ENCODE results near the gene ST6GAL2.

Gene ST6GAL2

GRCh38 chr2:106825161-106825560 lies 60.8 kb downstream of the ST6GAL2 start:
- no peak for DNase-seq

DNA sequence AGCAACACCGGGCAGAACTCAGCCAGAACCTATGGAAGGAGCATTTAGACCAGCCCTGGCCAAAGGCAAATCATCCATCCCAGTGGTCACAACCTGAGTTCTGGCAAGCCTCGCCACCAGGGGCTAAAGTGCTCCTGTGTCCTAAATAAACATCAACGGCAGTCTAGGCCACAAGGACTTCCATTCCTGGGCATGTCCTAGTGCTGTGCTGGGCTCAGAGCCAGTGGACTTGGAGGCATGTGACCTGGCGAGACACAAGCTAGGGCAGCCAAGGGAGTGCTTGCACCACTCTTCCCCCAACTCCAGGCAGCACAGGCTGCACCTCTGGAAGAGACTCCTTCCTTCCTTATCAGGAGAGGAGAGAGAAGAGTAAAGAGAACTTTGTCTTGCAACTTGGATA lies 69.0 kb downstream of the ST6GAL2 start:
- DNase-seq = no peak

DNA sequence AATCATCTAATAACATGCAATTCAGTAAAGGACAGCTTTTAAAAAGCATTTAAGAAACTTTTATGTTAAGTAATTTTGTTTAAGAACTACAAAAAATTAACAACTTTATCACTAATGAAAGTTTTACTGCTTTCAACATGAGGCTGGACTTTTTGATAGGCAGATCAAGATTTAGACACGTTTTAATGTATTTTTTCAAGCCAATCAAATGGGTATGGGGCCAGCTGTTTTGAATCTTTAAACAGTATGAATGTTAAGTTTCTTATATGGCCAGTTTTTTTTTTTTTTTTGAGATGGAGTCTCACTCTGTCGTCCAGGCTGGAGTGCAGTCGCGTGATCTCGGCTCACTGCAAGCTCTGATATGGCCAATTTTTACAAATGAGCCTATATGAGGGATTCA lies 73.1 kb downstream of the ST6GAL2 start:
- no peak for DNase-seq

DNA sequence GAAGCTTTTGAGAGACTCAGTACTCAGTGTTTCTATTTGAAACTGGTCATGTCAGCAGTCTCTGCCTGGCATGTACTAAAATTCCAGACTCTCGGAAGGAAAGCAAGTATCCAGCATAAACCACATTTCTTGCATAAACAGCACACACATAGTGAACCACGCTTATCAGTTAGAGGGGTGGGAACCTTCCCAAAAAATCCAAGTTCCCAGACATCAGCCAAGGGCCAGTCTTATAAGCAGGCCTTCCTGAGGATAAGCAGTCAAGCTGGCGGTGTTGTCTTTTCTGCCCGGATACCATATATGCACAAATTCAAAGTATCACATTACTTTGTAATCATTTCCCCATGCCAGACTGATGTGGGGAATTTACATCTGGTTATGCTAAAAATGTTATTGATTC lies 73.6 kb downstream of the ST6GAL2 start:
- DNase-seq = no peak

GRCh38 chr2:106805716-106806115 lies 80.3 kb downstream of the ST6GAL2 start:
- DNase-seq = no peak

GRCh38 chr2:106804161-106804560 lies 81.8 kb downstream of the ST6GAL2 start:
- no peak for DNase-seq

- no peak for DNase-seq
These were observed 84.9 kb downstream of the ST6GAL2 start for GRCh38 chr2:106800976-106801655.

- DNase-seq = no peak
These were observed 85.8 kb downstream of the ST6GAL2 start for GRCh38 chr2:106800180-106800579.

DNA sequence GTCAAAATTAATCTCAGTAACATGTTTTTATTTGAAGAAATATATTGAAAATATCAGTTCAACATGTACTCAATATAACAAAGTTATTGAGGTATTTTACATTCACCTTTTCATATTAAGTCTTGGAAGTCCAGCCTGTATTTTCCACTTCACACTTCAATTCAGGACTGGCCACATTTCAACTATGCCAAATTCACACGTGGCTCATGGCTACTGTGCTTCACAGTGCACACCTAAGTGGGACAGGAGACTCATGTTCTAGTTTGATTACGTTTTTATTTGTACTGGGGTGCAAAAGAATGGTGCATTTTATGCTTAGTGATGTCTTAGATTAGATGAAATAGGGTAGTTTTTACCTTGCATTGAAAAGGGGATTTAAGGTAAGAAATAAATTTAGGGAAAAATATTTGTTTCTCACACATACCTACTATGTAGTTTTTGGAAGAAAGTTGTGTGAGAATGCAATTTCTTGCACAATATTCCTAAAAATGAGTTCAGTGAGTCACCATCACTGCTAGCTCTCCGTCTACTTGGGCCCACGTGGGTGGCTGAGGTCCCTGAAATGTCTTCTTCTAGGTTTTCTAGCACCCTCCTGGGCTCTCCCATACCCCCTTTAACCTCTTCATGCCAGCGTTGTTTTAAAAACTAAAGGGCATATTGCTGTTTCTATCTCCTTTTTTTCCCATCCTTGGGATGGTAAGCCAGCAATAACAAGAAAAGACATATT lies 87.0 kb downstream of the ST6GAL2 start:
- no peak for DNase-seq

- DNase-seq = no peak
These were observed 88.5 kb downstream of the ST6GAL2 start for GRCh38 chr2:106797494-106797893.

DNA sequence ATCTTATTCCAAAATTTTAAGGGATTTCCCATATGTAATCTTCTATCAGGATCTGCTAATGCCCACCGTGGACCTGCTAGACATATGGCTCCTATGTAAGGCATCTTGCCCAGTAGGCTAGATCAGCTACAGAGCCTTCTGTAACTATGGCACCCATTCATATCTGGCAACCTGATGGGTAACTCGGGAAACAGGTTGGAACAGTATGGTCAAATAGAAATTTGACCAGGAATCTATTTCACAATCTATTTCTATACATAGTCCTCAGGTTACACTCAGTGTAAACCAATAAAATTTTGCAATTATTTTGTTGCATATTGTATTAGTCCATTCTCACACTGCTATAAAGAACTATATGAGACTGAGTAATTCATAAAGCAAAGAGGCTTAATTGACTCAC lies 93.3 kb downstream of the ST6GAL2 start:
- no peak for DNase-seq

DNA sequence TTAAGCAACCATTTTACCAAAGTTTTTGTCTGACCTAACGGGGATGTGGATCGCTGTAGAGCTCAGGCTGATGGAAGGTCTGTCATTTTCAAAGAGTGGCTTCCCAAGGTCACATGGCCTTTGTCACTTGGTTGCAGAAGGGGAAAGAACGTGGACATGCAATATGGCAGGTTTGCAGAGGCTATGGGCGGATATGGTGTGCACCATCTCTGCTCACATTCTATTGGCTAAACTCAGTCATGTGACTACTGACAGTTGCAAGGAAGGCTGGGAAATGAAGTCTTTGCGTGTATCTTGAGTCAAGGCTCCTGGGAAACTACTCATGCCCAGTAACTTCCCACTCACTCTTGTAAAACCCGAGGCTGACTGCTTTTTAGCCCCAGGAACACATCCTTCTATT lies 96.8 kb downstream of the ST6GAL2 start:
- DNase-seq = no peak

GRCh38 chr2:106782681-106783080 lies 103.3 kb downstream of the ST6GAL2 start:
- no peak for DNase-seq

- DNase-seq = no peak
These were observed 104.8 kb downstream of the ST6GAL2 start for GRCh38 chr2:106781196-106781595.

DNA sequence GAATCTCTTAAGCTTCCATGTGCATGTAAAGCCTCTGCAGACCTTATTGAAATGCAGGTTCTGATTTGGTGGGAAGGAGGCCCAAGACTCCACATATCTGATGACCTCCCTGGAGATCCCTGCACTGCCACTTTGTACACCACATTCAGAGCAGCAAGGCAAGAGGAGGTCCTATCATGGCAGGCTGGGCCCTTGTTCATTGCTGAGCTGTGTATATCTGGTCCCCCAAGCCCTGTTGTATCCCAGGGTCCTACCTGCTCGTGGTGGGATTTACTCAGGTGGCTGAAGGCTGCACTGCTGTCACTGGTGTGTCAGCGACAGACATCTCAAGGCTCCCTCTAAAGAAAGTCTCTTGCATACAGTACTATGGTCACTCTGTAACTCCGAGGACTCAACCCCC lies 114.2 kb downstream of the ST6GAL2 start:
- no peak for DNase-seq

GRCh38 chr2:106770986-106771385 lies 115.0 kb downstream of the ST6GAL2 start:
- no peak for DNase-seq

GRCh38 chr2:106764614-106765013 lies 121.4 kb downstream of the ST6GAL2 start:
- no peak for DNase-seq

DNA sequence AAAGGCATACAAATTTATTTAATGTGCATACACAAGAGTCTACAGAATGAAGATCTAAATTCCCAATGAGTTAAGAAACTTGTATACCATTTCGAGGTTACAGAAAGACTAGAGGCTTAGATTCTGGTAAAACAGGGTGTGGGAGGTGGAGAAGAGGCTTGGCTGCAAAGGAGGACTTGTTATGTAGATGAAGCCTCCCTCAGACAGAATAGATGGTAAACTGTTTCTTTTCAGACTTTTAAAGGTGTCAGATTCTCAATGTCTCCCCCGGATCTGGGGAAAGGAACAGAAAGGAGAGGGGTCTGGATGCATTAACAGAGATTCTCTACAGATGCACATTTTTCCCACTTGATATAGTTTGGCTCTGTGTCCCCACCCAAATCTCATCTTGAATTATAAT lies 126.0 kb downstream of the ST6GAL2 start:
- DNase-seq = no peak

- DNase-seq = no peak
These were observed 127.0 kb downstream of the ST6GAL2 start for GRCh38 chr2:106758901-106759497.
